NT2/D1 (cell line): ENCODE data around the gene ZNF470.

Source experiments
- SUZ12 ChIP-seq: IDR thresholded peaks from 2 replicates; pipeline ENCODE4 v1.6.1; 2011; ENCODE audit not compliant: insufficient read length, insufficient read depth; ENCODE audit errors: extremely low read depth
- YY1 ChIP-seq: IDR thresholded peaks from 2 replicates; pipeline ENCODE4 v1.6.1; 2011; ENCODE audit not compliant: insufficient read length, insufficient read depth
- ZNF274 ChIP-seq: IDR thresholded peaks from 2 replicates; pipeline ENCODE4 v1.6.1; 2011; ENCODE audit warnings: mild to moderate bottlenecking, low read depth, low read length

DNA sequence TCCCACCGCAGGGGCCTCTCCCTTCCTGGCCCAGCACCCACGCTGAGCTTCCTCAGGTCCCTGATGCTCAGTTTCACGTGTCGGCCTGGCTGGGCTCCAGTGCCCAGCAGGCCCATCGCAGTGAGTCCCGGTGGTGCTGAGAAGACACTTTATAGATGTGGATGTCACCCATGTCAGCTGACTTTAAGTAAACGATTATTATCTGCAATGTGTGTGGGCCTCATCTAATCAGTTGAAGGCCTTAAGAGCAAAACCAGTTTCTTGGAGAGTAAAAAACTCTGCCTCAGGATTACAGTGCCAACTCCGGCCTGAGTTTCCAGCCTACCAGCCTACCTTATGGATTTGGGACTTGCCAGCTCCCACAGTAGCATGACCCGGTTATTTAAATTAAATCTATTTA lies 58.4 kb downstream of the ZNF470 start:
- TF ChIP-seq ZNF274: no peak
- TF ChIP-seq YY1: no peak
- no peak for TF ChIP-seq SUZ12
